Keratinocyte (primary cell): ENCODE results near the gene CNKSR2. TPM values are rescaled to one million over a fixed set of nuclear protein-coding genes. Genes with fewer than 3 reads are reported as not detected.

Source experiments
- DNase-seq: peaks from one replicate; pipeline ENCODE4 v3.0.0-alpha.2; 2011; ENCODE audit warnings: low read depth, missing footprints, low spot score
- FAIRE-seq: peaks from 2 replicates; lab custom pipeline; 2011; peaks lifted over from hg19 to GRCh38; lab: Jason Lieb, UNC
- H2AFZ ChIP-seq: 2 replicates; pipeline ENCODE4 v1.6.0; 2012; ENCODE audit warnings: low read length, control low read depth, inconsistent platforms; ENCODE audit not compliant: control insufficient read depth
- H3K27ac ChIP-seq: 2 replicates; pipeline ENCODE4 v1.5.1; 2011; ENCODE audit warnings: low read length; ENCODE audit not compliant: control insufficient read depth, insufficient read depth
- H3K27me3 ChIP-seq: 3 replicates; pipeline ENCODE4 v1.6.0; 2011; ENCODE audit warnings: low read length; ENCODE audit not compliant: control insufficient read depth, insufficient read depth; ENCODE audit errors: extremely low read depth
- H3K36me3 ChIP-seq, 2 experiments: 2 replicates in 1 of 2; 3 replicates in 1 of 2; pipeline ENCODE4 v1.5.1; 2011; ENCODE audit warnings: low read length in 2 of 2, mild to moderate bottlenecking in 1 of 2; ENCODE audit not compliant: control insufficient read depth in 2 of 2, insufficient read depth in 2 of 2; ENCODE audit errors: extremely low read depth in 1 of 2
- H3K4me1 ChIP-seq: 3 replicates; pipeline ENCODE4 v1.5.1; 2011; ENCODE audit warnings: low read length; ENCODE audit not compliant: control insufficient read depth, insufficient read depth; ENCODE audit errors: extremely low read depth
- H3K4me2 ChIP-seq: 3 replicates; pipeline ENCODE4 v1.6.0; 2011; ENCODE audit warnings: low read depth, low read length; ENCODE audit not compliant: control insufficient read depth, insufficient read depth; ENCODE audit errors: extremely low read depth
- H3K4me3 ChIP-seq, 3 experiments: fragments of 200-600 bp in 1 of 3; sonication (generic) in 1 of 3; 2 replicates in 2 of 3; 3 replicates in 1 of 3; pipeline ENCODE4 v1.5.1; 2011 to 2016; ENCODE audit warnings: low read length in 3 of 3, mild to moderate bottlenecking in 3 of 3, control low read depth in 2 of 3, inconsistent platforms in 1 of 3, low read depth in 1 of 3, mixed read lengths in 1 of 3, mixed run types in 1 of 3, moderate library complexity in 1 of 3; ENCODE audit not compliant: control insufficient read depth in 2 of 3, insufficient read depth in 2 of 3; ENCODE audit errors: extremely low read depth in 1 of 3
- H3K79me2 ChIP-seq: 2 replicates; pipeline ENCODE4 v1.6.0; 2012; ENCODE audit warnings: low read length; ENCODE audit not compliant: control insufficient read depth, insufficient read depth
- H3K9ac ChIP-seq: 3 replicates; pipeline ENCODE4 v1.6.0; 2011; ENCODE audit warnings: low read length; ENCODE audit not compliant: control insufficient read depth, insufficient read depth; ENCODE audit errors: extremely low read depth
- H3K9me1 ChIP-seq: 3 replicates; pipeline ENCODE4 v1.6.0; 2011; ENCODE audit warnings: low read length; ENCODE audit not compliant: control insufficient read depth, insufficient read depth; ENCODE audit errors: extremely low read depth
- H3K9me3 ChIP-seq: 2 replicates; pipeline ENCODE4 v1.5.1; 2012; ENCODE audit warnings: low read depth, low read length; ENCODE audit not compliant: control insufficient read depth
- H4K20me1 ChIP-seq: 3 replicates; pipeline ENCODE4 v1.6.0; 2011; ENCODE audit warnings: low read length; ENCODE audit not compliant: control insufficient read depth, insufficient read depth; ENCODE audit errors: extremely low read depth
- CTCF ChIP-seq, 3 experiments: IDR thresholded peaks in 1 of 3; conservative IDR thresholded peaks in 1 of 3; optimal IDR thresholded peaks in 1 of 3; 2 replicates in 2 of 3; 3 replicates in 1 of 3; pipeline versions ENCODE3 to v1.5.1; 2011; ENCODE audit warnings: low read length in 3 of 3, mild to moderate bottlenecking in 3 of 3, moderate library complexity in 2 of 3, control low read depth in 1 of 3, inconsistent platforms in 1 of 3; ENCODE audit not compliant: insufficient read depth in 2 of 3; ENCODE audit errors: extremely low read depth in 1 of 3
- EZH2 ChIP-seq: IDR thresholded peaks from one replicate; pipeline ENCODE4 v1.6.1; 2012; ENCODE audit warnings: inconsistent platforms, mild to moderate bottlenecking, low read length, moderate library complexity
- dilution Hi-C: fragments of 300-500 bp; cut with MboI; formaldehyde crosslinking; loops from one replicate; pipeline ENCODE4 v1.7.0; 2020; ENCODE audit warnings: low sequenced_read_pairs; ENCODE audit not compliant: extremely low pct_ligation_motif_present
- polyA plus RNA-seq, 5 experiments: library from polyadenylated mRNA; depleted of rRNA in 3 of 5; stranded (reverse) in 3 of 5; stranded (forward) in 1 of 5; unstranded in 1 of 5; fragments of >200 nt; gene quantifications; 1 replicate in 1 of 5; 2 replicates in 3 of 5; 3 replicates in 1 of 5; pipeline versions ENCODE4 v1.2.1 to v1.2.3, GENCODE V29; 2011 to 2012; ENCODE audit warnings: missing spikeins in 2 of 5, low read depth in 1 of 5, low replicate concordance in 1 of 5

CNKSR2 gene
- polyA plus RNA-seq, 1 donor (not counting 4 experiments of a cell fraction or from before 2014, with no cell fraction given): 0.63 TPM

- Histone ChIP-seq H3K4me2 (no peak overlapping the region), H3K79me2 (no peaks in the 10 kb centered on the region), H3K9me1 (no peaks in the 10 kb centered on the region), H2AFZ (no peak overlapping the region), H3K27me3 (no peaks in the 10 kb centered on the region), H3K4me1 (no peaks in the 10 kb centered on the region), H3K36me3 (no peaks in the 10 kb centered on the region), H3K4me3 (no peak overlapping the region), H3K9me3 (no peaks in the 10 kb centered on the region), H3K27ac (no peak overlapping the region), H4K20me1 (no peaks in the 10 kb centered on the region), H3K9ac (no peak overlapping the region)
- DNase-seq (no peak), FAIRE-seq (no peak)
- TF ChIP-seq EZH2 (no peak), CTCF (optimal IDR thresholded peaks at IDR 0.05 in 1 of 3, IDR thresholded peaks at IDR 0.05 in 1 of 3, conservative IDR thresholded peaks at IDR 0.05 in 1 of 3; ENCODE audit: extremely low read depth in 1 of 3, insufficient read depth in 2 of 3, low read length in 3 of 3) (no peak)
- dilution Hi-C loops: no loop called here
These were observed 231.8 kb downstream of the CNKSR2 start for GRCh38 chrX:21606002-21606401.

GRCh38 chrX:21610168-21610567 lies 235.9 kb downstream of the CNKSR2 start:
- H3K27ac ChIP-seq: no peak overlapping the region

More at GRCh38 chrX:21610168-21610567, 235.9 kb downstream of the CNKSR2 start:
- dilution Hi-C loops: no loop called here
- no peaks in the 10 kb centered on the region for H3K79me2 ChIP-seq
- no peak overlapping the region for H3K4me2 ChIP-seq
- no peak for TF ChIP-seq CTCF (optimal IDR thresholded peaks at IDR 0.05 in 1 of 3, IDR thresholded peaks at IDR 0.05 in 1 of 3, conservative IDR thresholded peaks at IDR 0.05 in 1 of 3; ENCODE audit: extremely low read depth in 1 of 3, insufficient read depth in 2 of 3, low read length in 3 of 3)
- no peak for TF ChIP-seq EZH2
- no peak overlapping the region for H3K9ac ChIP-seq
- FAIRE-seq: no peak
- no peaks in the 10 kb centered on the region for H3K27me3 ChIP-seq
- no peak overlapping the region for H3K4me3 ChIP-seq
- no peak for DNase-seq
- no peaks in the 10 kb centered on the region for H3K4me1 ChIP-seq
- H2AFZ ChIP-seq: no peak overlapping the region
- no peaks in the 10 kb centered on the region for H3K36me3 ChIP-seq
- no peaks in the 10 kb centered on the region for H3K9me3 ChIP-seq
- H4K20me1 ChIP-seq: no peaks in the 10 kb centered on the region
- H3K9me1 ChIP-seq: no peaks in the 10 kb centered on the region
